Inflammatory macrophage treated with lipopolysaccharide for 1 hour (primary cell): ENCODE measurements around the gene GPATCH2.
A peak's percentile ranks its signal among the peaks of the same experiment; 100 is the strongest.
"Not testable (repeated sequence)": the region's sequence is repeated elsewhere in the genome, so short reads cannot be mapped to it uniquely, and the experiment has no call there.

Experiments
- DNase-seq, 2 donors: peaks; one replicate each; pipeline ENCODE4 v3.0.0-alpha.2; 2020 to 2022

GPATCH2 gene

GRCh38 chr1:217630711-217631591 is at the start of gene GPATCH2, which contains the start of gene SPATA17:
Gene GPATCH2 (minus strand): TSS chr1:217631090. CDS start chr1:217630971, 119 bp downstream.
Gene SPATA17 (plus strand): TSS chr1:217631344. CDS start chr1:217631379, 35 bp downstream.
- DNase-seq, result peak; percentile 80 to 91

- peak; percentile 0 to 20 for DNase-seq
These were observed 43.3 kb upstream of the GPATCH2 start for GRCh38 chr1:217674028-217674729.

- peak; percentile 35 to 54 for DNase-seq
These were observed 42.5 kb upstream of the GPATCH2 start for GRCh38 chr1:217673387-217673786.

GRCh38 chr1:217668351-217668940 is 37.6 kb upstream of the GPATCH2 start:
- no peak for DNase-seq

DNA sequence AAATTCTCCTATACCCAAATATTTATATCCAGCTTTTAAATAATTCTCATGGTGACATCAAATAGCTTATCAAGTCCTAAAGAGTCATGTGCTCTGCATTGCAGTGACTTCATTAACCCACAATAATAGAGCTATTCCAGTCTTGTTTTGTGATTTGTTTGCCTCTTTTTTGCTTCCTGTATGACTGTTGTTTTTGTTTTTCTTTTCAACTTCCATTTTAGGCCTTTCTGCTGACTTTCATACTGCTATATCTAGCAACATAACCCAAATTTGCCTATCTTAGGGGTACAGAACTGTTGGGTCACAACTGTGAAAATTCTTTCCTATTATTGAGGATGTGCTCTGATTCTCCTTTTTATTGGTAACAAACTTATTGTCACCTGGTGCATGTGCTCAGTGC is 30.5 kb upstream of the GPATCH2 start:
- no peak for DNase-seq

GRCh38 chr1:217660353-217661062 is 29.6 kb upstream of the GPATCH2 start:
- no peak for DNase-seq

GRCh38 chr1:217650674-217651073 is 19.8 kb upstream of the GPATCH2 start:
- no peak for DNase-seq

- DNase-seq, result no peak
These were observed 16.9 kb upstream of the GPATCH2 start for GRCh38 chr1:217647791-217648190.

DNA sequence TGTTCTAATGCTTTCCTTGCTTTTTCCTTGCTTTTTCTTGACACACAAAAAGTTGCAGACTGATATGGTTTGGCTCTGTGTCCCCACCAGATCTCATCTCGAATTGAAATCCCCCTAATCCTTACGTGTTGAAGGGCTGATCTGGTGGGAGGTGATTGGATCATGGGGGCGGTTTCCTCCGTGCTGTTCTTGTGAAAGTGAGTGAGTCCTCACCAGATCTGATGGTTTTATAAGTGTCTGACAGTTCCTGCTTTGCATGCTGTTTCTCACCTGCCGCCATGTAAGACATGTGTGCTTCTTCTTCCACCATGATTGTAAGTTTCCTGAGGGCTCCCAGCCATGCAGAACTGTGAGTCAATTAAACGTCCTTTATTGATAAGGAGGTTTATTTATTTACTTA is 11.6 kb upstream of the GPATCH2 start:
- DNase-seq, result no peak

- no peak for DNase-seq
These were observed 3.5 kb downstream of the GPATCH2 start for GRCh38 chr1:217627431-217627830.

DNA sequence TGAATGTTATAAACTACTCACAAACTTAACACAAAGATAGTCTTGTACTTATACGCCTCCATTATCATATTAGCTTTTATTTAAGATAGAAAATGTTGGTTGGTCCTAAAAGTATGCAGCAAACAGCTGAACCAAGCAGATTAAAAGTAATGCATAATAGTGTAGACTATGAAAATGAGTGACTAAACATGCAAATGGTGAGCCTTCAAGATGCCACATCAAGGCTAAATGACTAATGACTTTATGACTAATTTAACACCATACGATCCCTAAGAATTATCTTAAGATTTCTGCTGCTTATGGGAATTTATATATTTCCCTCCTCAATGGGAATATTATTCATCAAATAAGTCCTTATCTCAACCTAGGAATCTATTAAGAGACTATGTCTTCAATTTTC is 4.6 kb downstream of the GPATCH2 start:
- no peak for DNase-seq

- DNase-seq, result no peak
These were observed 8.8 kb downstream of the GPATCH2 start for GRCh38 chr1:217622042-217622441.

DNA sequence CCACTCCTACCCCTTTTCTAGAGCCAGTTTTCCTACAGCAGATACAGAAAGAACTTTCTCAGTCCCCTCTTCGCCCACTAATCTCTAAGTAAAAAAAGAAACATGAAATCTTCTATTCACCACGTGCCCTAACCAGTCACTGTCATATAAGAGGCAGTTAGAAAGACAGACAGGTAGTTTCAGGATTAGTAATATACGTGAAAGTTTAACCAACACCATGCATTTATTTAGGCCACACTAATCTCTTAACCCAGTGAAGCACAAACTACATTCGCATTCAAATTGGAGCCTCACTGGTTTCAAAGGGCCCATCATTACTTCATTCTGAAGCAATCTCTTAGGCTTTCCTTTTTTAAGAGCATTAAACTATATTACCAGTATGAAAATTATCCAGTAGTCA is 10.1 kb downstream of the GPATCH2 start:
- no peak for DNase-seq

- no peak for DNase-seq
These were observed 13.8 kb downstream of the GPATCH2 start for GRCh38 chr1:217617126-217617525.

- no peak for DNase-seq
These were observed 16.6 kb downstream of the GPATCH2 start for GRCh38 chr1:217614200-217614712.

- DNase-seq, result no peak
These were observed 25.5 kb downstream of the GPATCH2 start for GRCh38 chr1:217605390-217605789.

GRCh38 chr1:217602380-217602779 is 28.5 kb downstream of the GPATCH2 start:
- no peak for DNase-seq

GRCh38 chr1:217599154-217599553 is 31.7 kb downstream of the GPATCH2 start:
- no peak for DNase-seq

DNA sequence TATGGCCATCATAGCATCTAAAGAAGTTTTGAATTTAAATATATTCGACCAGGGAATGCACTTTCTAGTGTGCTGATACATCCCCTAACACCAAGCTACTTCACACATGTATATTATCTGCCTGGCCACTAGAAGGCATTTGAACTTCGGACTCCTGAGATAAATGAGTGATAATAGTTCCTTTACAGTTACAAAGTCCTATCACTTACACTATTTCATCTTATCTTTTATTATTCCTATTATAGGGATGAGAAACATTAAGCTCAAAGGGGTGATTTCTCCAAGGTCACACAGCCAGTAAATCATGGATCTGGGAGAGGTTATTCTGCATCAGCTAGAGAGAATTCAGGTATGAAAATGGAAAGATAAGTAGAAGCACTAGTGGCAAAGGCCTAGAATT is 40.3 kb downstream of the GPATCH2 start:
- DNase-seq, result no peak

DNA sequence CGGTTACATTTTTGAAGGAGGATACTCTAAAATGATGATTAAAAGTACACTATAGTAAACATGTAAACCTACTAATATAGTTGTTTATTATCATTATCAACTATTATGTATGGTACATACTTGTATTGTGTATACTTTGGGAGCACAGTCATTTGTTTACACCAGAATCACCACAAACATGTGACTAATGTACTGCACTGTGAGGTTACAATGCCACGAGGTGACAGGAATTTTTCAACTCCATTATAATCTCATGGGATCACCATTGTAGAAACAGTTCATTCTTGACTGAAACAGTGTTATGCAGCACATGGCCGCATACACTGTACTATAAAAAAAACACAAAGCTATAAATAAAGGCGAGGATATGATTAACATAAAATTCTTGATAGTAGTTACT is 44.3 kb downstream of the GPATCH2 start:
- no peak for DNase-seq

GRCh38 chr1:217585577-217585976 is 45.3 kb downstream of the GPATCH2 start:
- DNase-seq, result peak; percentile 28 to 44

DNA sequence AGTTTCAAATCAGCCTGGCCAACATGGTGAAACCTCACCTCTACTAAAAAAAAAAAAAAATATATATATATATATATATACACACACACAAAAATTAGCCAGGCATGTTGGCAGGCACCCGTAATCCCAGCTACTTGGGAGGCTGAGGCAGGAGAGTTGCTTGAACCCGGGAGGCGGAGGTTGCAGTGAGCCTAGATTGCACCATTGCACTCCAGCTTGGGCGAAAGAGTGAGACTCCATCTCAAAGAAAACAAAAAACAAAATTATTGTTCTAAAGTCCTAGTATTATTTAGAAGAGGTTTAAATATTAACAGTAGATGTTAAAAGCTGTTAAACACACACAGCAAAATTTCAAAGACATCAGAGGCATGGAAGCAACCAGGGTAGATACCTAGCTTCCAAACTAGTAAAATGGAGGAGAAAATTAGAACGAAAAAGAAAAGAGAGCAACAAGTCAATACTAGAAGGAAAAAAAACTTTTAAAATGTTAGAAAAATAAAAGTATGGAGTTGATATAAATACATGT is 46.5 kb downstream of the GPATCH2 start:
- not testable (repeated sequence) for DNase-seq
